KOPT-K1 (cell line): ENCODE results near the gene DDX10.

Experiments
- H3K27ac ChIP-seq: fragments of 200-600 bp; sonication (generic); 2 replicates; pipeline ENCODE4 v1.5.1; 2016; ENCODE audit warnings: antibody characterized with exemption, mild to moderate bottlenecking, low read depth, low read length; ENCODE audit not compliant: poor library complexity, severe bottlenecking
- H3K36me3 ChIP-seq: fragments of 200-600 bp; sonication (generic); 2 replicates; pipeline ENCODE4 v1.5.1; 2017; ENCODE audit warnings: antibody characterized with exemption, mild to moderate bottlenecking, low read length, moderate library complexity; ENCODE audit not compliant: insufficient read depth
- H3K9me3 ChIP-seq: fragments of 200-600 bp; sonication (generic); 2 replicates; pipeline ENCODE4 v1.5.1; 2017; ENCODE audit warnings: antibody characterized with exemption, low read length, mild to moderate bottlenecking; ENCODE audit not compliant: insufficient read depth, poor library complexity, severe bottlenecking

Gene DDX10

GRCh38 chr11:108890482-108891105 is 225.7 kb downstream of the DDX10 start:
- Histone ChIP-seq H3K27ac (no peak overlapping the region), H3K36me3 (no peaks in the 10 kb centered on the region), H3K9me3 (no peaks in the 10 kb centered on the region)

- Histone ChIP-seq H3K9me3 (no peaks in the 10 kb centered on the region), H3K36me3 (no peaks in the 10 kb centered on the region), H3K27ac (no peak overlapping the region)
Observed at GRCh38 chr11:108891143-108891542, 226.3 kb downstream of the DDX10 start.

GRCh38 chr11:108891909-108892511 is 227.1 kb downstream of the DDX10 start:
- H3K36me3 ChIP-seq, result no peaks in the 10 kb centered on the region
- H3K27ac ChIP-seq, result no peak overlapping the region
- H3K9me3 ChIP-seq, result no peaks in the 10 kb centered on the region

GRCh38 chr11:108895579-108896480 is 231.0 kb downstream of the DDX10 start:
- Histone ChIP-seq H3K9me3 (no peaks in the 10 kb centered on the region), H3K27ac (no peak overlapping the region), H3K36me3 (no peaks in the 10 kb centered on the region)

- Histone ChIP-seq H3K27ac (no peak overlapping the region), H3K36me3 (no peaks in the 10 kb centered on the region), H3K9me3 (no peaks in the 10 kb centered on the region)
Observed at GRCh38 chr11:108897071-108897481, 232.2 kb downstream of the DDX10 start.

GRCh38 chr11:108897916-108898315 is 233.0 kb downstream of the DDX10 start:
- Histone ChIP-seq H3K27ac (no peak overlapping the region), H3K9me3 (no peaks in the 10 kb centered on the region), H3K36me3 (no peaks in the 10 kb centered on the region)

GRCh38 chr11:108901359-108901758 is 236.5 kb downstream of the DDX10 start:
- Histone ChIP-seq H3K36me3 (no peaks in the 10 kb centered on the region), H3K27ac (no peak overlapping the region), H3K9me3 (no peaks in the 10 kb centered on the region)

- H3K9me3 ChIP-seq, result no peaks in the 10 kb centered on the region
- no peaks in the 10 kb centered on the region for H3K36me3 ChIP-seq
- no peak overlapping the region for H3K27ac ChIP-seq
Observed at GRCh38 chr11:108902027-108902469, 237.2 kb downstream of the DDX10 start.

GRCh38 chr11:108904480-108904879 is 239.6 kb downstream of the DDX10 start:
- no peaks in the 10 kb centered on the region for H3K36me3 ChIP-seq
- H3K9me3 ChIP-seq, result no peaks in the 10 kb centered on the region
- no peak overlapping the region for H3K27ac ChIP-seq

- no peaks in the 10 kb centered on the region for H3K36me3 ChIP-seq
- H3K27ac ChIP-seq, result no peak overlapping the region
Observed at GRCh38 chr11:108906329-108906728, 241.5 kb downstream of the DDX10 start.

GRCh38 chr11:108906826-108907225 is 242.0 kb downstream of the DDX10 start:
- no peaks in the 10 kb centered on the region for H3K36me3 ChIP-seq
- no peaks in the 10 kb centered on the region for H3K9me3 ChIP-seq
- H3K27ac ChIP-seq, result no peak overlapping the region

More at GRCh38 chr11:108906329-108906728, 241.5 kb downstream of the DDX10 start:
- H3K9me3 ChIP-seq, result no peaks in the 10 kb centered on the region

GRCh38 chr11:108909041-108909440 is 244.2 kb downstream of the DDX10 start:
- H3K36me3 ChIP-seq, result no peaks in the 10 kb centered on the region
- H3K27ac ChIP-seq, result no peak overlapping the region
- no peaks in the 10 kb centered on the region for H3K9me3 ChIP-seq

- Histone ChIP-seq H3K36me3 (no peaks in the 10 kb centered on the region), H3K27ac (no peak overlapping the region), H3K9me3 (no peaks in the 10 kb centered on the region)
Observed at GRCh38 chr11:108909921-108910320, 245.1 kb downstream of the DDX10 start.

GRCh38 chr11:108912581-108912980 is 247.7 kb downstream of the DDX10 start:
- H3K27ac ChIP-seq, result no peak overlapping the region
- no peaks in the 10 kb centered on the region for H3K9me3 ChIP-seq
- H3K36me3 ChIP-seq, result no peaks in the 10 kb centered on the region

GRCh38 chr11:108913204-108913603 is 248.3 kb downstream of the DDX10 start:
- no peaks in the 10 kb centered on the region for H3K9me3 ChIP-seq

More at GRCh38 chr11:108913204-108913603, 248.3 kb downstream of the DDX10 start:
- H3K27ac ChIP-seq, result no peak overlapping the region
- H3K36me3 ChIP-seq, result no peaks in the 10 kb centered on the region; the same call in 1 of the 2 replicates
